H7 (cell line): ENCODE results near the gene CRTC1. TPM values are rescaled to one million over a fixed set of nuclear protein-coding genes. Genes with fewer than 3 reads are reported as not detected.
"Not testable (repeated sequence)": the region's sequence is repeated elsewhere in the genome, so short reads cannot be mapped to it uniquely, and the experiment has no call there.

ENCODE experiments used
- DNase-seq: peaks from one replicate; pipeline ENCODE4 v3.0.0; 2012
- H3K27me3 ChIP-seq: 2 replicates; pipeline ENCODE4 v1.6.0; 2011; ENCODE audit warnings: mild to moderate bottlenecking, low read length; ENCODE audit not compliant: control insufficient read depth, insufficient read depth
- H3K36me3 ChIP-seq: replicated peaks from 2 replicates; pipeline ENCODE4 v1.5.1; 2011; ENCODE audit warnings: low read length; ENCODE audit not compliant: control insufficient read depth, insufficient read depth
- H3K4me3 ChIP-seq: 2 replicates; pipeline ENCODE4 v1.5.1; 2011; ENCODE audit warnings: low read depth, mild to moderate bottlenecking, control low read depth, low read length, moderate library complexity; ENCODE audit not compliant: insufficient read depth
- total RNA-seq: library from RNA; depleted of rRNA; stranded (reverse); fragments of >200 nt; shearing (Covaris generic); gene quantifications from 2 replicates; pipeline ENCODE4 v1.2.3, GENCODE V29; 2014

CRTC1 gene
- total RNA-seq, 1 experiment from 2014 or later, result 3.7 TPM

GRCh38 chr19:18730885-18731513 is 47.5 kb downstream of the CRTC1 start:
- no peaks in the 10 kb centered on the region for H3K27me3 ChIP-seq
- H3K4me3 ChIP-seq, result no peak overlapping the region
- peak; percentile 54 for DNase-seq

GRCh38 chr19:18731562-18732008 is 48.1 kb downstream of the CRTC1 start:
- Histone ChIP-seq H3K4me3 (no peak overlapping the region), H3K36me3 (no peaks in the 10 kb centered on the region), H3K27me3 (no peaks in the 10 kb centered on the region)
- DNase-seq, result no peak

More at GRCh38 chr19:18730885-18731513, 47.5 kb downstream of the CRTC1 start:
- no peaks in the 10 kb centered on the region for H3K36me3 ChIP-seq

- Histone ChIP-seq H3K27me3 (no peaks in the 10 kb centered on the region), H3K36me3 (no peaks in the 10 kb centered on the region), H3K4me3 (no peak overlapping the region)
- no peak for DNase-seq
Measured at GRCh38 chr19:18733196-18733647, 49.7 kb downstream of the CRTC1 start.

- DNase-seq, H3K4me3 ChIP-seq, H3K36me3 ChIP-seq, H3K27me3 ChIP-seq: not testable (repeated sequence)
Measured at GRCh38 chr19:18733762-18734332, 50.4 kb downstream of the CRTC1 start.

GRCh38 chr19:18735324-18735723 is 51.8 kb downstream of the CRTC1 start:
- no peak for DNase-seq

GRCh38 chr19:18735752-18736151 is 52.3 kb downstream of the CRTC1 start:
- no peaks in the 10 kb centered on the region for H3K27me3 ChIP-seq
- H3K4me3 ChIP-seq, result no peak overlapping the region
- no peaks in the 10 kb centered on the region for H3K36me3 ChIP-seq
- no peak for DNase-seq

More at GRCh38 chr19:18735324-18735723, 51.8 kb downstream of the CRTC1 start:
- Histone ChIP-seq H3K27me3 (no peaks in the 10 kb centered on the region), H3K4me3 (no peak overlapping the region), H3K36me3 (no peaks in the 10 kb centered on the region)

GRCh38 chr19:18736415-18737336 is 53.2 kb downstream of the CRTC1 start:
- Histone ChIP-seq H3K36me3 (no peaks in the 10 kb centered on the region), H3K27me3 (no peaks in the 10 kb centered on the region), H3K4me3 (no peak overlapping the region)
- DNase-seq, result no peak

- H3K27me3 ChIP-seq, result no peaks in the 10 kb centered on the region
- H3K4me3 ChIP-seq, result no peak overlapping the region
- DNase-seq, result no peak
- no peaks in the 10 kb centered on the region for H3K36me3 ChIP-seq
Measured at GRCh38 chr19:18737337-18737953, 54.0 kb downstream of the CRTC1 start.

GRCh38 chr19:18737954-18738351 is 54.5 kb downstream of the CRTC1 start:
- no peak overlapping the region for H3K4me3 ChIP-seq
- H3K27me3 ChIP-seq, result no peaks in the 10 kb centered on the region
- DNase-seq, result no peak
- no peaks in the 10 kb centered on the region for H3K36me3 ChIP-seq

GRCh38 chr19:18738961-18739690 is 55.6 kb downstream of the CRTC1 start:
- DNase-seq, result no peak
- Histone ChIP-seq H3K4me3 (no peak overlapping the region), H3K36me3 (no peaks in the 10 kb centered on the region), H3K27me3 (no peaks in the 10 kb centered on the region)

- no peak overlapping the region for H3K4me3 ChIP-seq
- DNase-seq, result no peak
- H3K27me3 ChIP-seq, result no peaks in the 10 kb centered on the region
- no peaks in the 10 kb centered on the region for H3K36me3 ChIP-seq
Measured at GRCh38 chr19:18741124-18742121, 57.9 kb downstream of the CRTC1 start.

GRCh38 chr19:18742324-18742723 is 58.8 kb downstream of the CRTC1 start:
- no peak for DNase-seq
- Histone ChIP-seq H3K27me3 (no peaks in the 10 kb centered on the region), H3K36me3 (no peaks in the 10 kb centered on the region), H3K4me3 (no peak overlapping the region)
